OCI-LY7 (cell line): ENCODE measurements around the gene RFT1.

Source experiments
- CTCF ChIP-seq: fragments of 200-600 bp; sonication (generic); conservative IDR thresholded peaks from 2 replicates; pipeline ENCODE4 v1.5.1; 2014; ENCODE audit warnings: mild to moderate bottlenecking, antibody characterized with exemption, low read length, moderate library complexity, mixed read lengths
- EZH2phosphoT487 ChIP-seq: fragments of 200-600 bp; sonication (generic); IDR thresholded peaks from 2 replicates; pipeline ENCODE4 v1.6.1; 2018; ENCODE audit warnings: low read depth, borderline replicate concordance, mild to moderate bottlenecking, mixed run types, antibody characterized with exemption, low read length, moderate library complexity, mixed read lengths

GRCh38 chr3:53122933-53123305, 7.3 kb downstream of the RFT1 start:
- TF ChIP-seq CTCF (no peak), EZH2phosphoT487 (no peak)
